GM03348 (cell line): ENCODE data around the gene PBX1.

Experiments
- DNase-seq: peaks from one replicate; pipeline ENCODE4 v3.0.0; 2012; ENCODE audit warnings: low spot score

The PBX1 gene

DNA sequence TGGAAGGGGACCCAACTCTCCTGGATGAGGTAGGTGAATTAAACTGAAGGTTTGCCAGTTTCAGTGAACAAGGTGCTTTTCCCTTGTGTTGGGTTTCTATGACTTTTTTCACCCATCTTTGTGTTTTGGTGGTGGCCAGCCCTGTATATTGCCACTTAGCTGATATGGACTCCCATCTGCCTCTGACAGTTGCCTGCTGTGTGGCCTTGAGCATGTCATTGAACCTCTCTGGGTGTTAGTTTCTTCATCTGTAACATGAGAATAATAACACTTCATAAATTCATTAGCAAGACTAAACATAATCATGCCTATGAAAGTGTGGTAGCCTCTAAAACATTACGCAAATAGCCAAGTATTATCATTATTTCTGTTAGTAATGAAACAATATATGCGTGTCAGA is 141.7 kb downstream of the PBX1 start:
- no peak for DNase-seq

GRCh38 chr1:164701189-164701761 is 142.3 kb downstream of the PBX1 start:
- no peak for DNase-seq

DNA sequence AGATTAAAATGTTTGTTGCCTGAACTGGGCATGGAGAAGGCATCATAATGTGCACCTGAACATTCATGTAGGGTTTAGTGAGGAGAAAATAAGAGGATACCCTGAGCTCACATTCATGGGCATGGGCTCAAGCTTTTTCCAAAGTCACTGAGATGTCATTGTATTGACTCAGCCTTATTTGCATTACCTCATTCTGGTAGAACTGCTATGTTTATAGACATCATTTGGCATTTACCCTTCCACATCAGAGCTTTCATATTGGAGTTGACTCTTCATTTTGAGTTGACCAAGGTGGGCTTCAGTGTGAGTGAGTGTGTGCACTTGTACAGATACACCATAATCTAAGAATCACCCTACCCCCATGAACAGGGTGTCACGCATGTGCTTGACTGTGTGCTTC is 143.2 kb downstream of the PBX1 start:
- no peak for DNase-seq

DNA sequence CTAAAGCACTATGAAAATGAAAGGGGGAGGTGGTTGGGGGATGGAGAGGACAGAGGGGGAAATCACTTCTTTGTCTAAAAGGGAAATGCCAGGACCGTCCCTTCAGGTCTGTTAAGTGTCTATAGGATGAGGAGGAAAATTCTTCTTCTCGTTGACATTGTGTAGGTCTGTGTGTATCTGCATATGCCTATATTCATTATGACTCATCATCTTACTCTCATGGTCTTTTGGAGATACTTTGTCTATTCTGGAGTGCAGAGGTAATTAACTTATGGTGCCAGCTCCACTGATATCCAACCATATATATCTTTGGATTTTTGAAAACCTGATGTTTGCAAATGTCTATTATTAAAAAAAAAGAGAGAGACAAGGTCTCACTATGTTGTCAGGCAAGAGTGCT is 143.7 kb downstream of the PBX1 start:
- DNase-seq, result no peak

DNA sequence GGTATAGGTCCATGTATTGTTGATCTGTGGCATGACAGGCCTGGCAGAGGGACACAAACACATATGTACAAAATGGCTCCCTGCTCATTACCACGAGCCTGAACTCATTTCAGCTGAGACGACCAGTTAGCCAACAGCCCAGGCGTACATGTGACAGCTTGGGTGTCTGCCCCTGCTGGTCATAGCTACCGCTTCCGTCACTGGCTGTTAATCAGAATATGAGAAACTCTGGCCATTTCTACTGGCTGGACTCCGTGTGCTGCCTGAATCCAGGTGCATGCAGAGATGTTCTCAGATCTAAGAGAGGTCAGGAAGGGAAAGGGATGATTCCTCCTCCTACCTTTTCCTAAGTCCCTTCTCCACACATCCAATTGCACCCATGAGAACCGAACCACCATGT is 144.5 kb downstream of the PBX1 start:
- DNase-seq, result no peak

GRCh38 chr1:164703960-164704411 is 145.0 kb downstream of the PBX1 start:
- DNase-seq, result no peak

GRCh38 chr1:164704954-164705353 is 146.0 kb downstream of the PBX1 start:
- DNase-seq, result no peak

GRCh38 chr1:164706606-164706987 is 147.6 kb downstream of the PBX1 start:
- no peak for DNase-seq

DNA sequence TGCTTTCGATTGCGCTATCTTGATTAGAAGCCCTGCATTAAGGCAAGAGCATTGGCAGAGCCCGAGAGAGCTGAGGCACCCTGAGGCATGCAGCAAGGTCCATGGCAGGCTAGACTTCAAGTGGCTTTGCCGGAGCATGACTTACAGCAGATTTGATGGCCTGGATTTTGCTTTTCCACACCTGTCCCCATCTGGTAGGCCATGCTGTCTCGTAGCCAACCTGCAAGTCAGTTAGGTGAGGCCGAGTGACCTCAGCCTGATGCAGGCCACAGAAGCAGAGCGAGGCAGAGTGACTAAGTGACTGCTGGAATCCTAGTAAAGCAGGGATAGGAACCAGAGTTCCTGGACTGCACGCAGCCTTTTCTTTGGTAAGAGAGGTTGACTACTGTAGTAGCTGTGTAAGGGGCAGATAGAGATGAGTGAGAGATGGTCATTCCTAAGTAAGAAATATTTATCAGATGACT is 148.9 kb downstream of the PBX1 start:
- DNase-seq, result peak; percentile 74

GRCh38 chr1:164708596-164708995 is 149.6 kb downstream of the PBX1 start:
- no peak for DNase-seq

- no peak for DNase-seq
These were observed 150.1 kb downstream of the PBX1 start for GRCh38 chr1:164709126-164709525.

- DNase-seq, result no peak
These were observed 150.7 kb downstream of the PBX1 start for GRCh38 chr1:164709541-164710278.

GRCh38 chr1:164712131-164713036 is 153.4 kb downstream of the PBX1 start:
- no peak for DNase-seq

GRCh38 chr1:164713456-164714207 is 154.6 kb downstream of the PBX1 start:
- no peak for DNase-seq

- peak; percentile 56 for DNase-seq
These were observed 158.2 kb downstream of the PBX1 start for GRCh38 chr1:164716992-164717703.

GRCh38 chr1:164718821-164719220 is 159.8 kb downstream of the PBX1 start:
- peak; percentile 43 for DNase-seq

DNA sequence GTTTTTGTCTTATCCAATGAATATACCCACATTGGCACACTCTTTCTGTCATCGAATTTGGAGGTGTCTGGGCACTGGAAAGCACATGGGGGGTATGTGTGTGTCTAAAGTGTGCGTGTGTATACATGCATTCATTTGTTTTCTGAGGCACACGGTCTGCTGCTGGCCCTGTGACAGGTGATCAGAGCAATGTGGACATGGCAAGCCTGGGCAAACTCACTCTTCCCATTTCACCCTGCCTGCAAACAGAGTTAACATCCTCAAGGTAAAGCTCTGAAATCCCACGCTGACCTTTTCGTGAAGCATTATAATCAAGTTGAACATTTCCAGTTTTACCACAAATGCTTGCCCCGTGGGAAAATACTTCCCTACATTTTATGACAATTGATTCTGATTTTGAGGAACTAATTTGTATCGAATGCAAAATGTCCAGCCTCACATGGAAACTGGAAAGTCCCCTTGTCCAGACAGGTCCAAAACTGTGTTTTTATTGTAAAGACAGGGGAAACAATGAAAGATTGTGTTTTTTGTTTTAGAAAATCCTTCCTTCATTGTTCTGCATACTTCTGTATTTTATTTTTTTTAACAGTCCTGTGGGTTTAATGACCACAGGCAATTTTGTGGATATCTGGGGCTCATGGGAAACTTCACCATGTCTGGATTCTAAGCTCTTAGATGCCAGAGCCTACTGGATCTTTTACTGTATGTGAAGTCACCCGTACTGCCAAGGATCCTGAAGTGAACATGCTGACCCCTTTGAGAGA is 160.9 kb downstream of the PBX1 start:
- DNase-seq, result no peak

DNA sequence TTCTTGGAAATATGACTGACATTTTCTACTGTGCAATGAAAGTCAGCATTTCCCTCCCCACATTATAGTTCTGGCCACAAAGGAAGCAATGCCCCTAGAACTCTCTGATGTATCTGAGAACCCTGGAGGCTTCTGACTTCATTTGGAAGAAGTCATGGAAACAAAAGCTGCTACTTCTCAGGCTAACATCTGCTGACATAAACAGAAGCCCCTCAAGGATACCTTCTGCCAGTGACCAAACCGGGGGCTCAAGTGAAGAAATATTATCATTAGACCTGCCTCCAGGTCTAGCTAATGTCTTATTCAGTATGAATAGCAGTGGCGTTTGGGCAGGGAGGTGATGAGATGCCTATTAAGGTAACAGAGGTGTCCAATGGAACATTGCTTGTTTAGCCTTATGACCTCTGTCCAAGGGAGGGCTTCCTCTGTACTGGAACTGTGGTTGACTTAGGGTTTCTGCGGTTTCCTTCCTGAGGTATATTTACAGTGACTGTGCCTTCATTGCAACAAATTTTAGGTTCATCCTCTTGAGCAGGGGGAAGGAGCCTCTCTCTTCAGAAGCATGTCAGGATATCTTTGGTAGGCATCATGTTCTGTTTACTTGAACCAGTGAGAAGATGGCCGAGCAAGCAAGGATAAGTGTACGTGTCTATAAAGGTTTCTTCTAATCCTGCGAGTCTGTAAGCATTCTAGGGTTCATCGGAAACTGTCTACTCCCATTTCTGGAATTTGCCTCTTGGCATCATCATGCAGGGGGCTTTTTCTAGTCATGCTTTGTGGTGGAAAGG is 161.7 kb downstream of the PBX1 start:
- no peak for DNase-seq

DNA sequence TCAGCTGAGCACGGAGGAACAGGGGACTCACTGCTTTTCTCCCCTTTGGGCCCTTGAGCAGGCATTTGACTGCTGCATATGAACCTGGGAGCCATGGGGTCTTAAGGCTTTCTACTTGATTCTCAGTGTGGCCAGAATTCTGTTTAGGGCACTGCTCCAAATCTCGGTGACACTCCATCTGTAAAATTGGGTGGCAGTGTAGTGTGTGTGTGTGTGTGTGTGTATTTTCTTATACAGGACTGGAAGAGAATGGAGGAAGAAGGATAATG is 162.2 kb downstream of the PBX1 start:
- DNase-seq, result no peak

- DNase-seq, result no peak
These were observed 164.4 kb downstream of the PBX1 start for GRCh38 chr1:164723296-164723798.
